ENCODE measurements around the gene PC.
"Not testable (repeated sequence)": the region's sequence is repeated elsewhere in the genome, so short reads cannot be mapped to it uniquely, and the experiment has no call there.

DNA sequence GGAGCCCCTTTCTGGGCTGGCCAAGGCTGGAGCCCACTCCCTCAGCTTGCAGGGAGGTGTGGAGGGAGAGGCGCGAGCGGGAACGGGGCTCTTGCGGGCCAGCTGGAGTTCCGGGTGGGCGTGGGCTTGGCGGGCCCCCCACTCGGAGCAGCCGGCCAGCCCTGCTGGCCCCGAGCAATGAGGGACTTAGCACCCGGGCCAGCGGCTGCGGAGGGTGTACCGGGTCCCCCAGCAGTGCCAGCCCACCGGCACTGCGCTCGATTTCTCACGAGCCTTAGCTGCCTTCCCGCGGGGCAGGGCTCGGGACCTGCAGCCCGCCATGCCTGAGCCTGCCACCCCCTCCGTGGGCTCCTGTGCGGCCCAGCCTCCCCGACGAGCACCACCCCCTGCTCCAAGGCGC lies 30.6 kb upstream of the PC start:
- TF ChIP-seq POLR2A, POLR2AphosphoS5 (IDR thresholded peaks at IDR 0.05; ENCODE audit: low read depth, low read length): not testable (repeated sequence)

Measured in GM12891 (cell line).